HG02678 (cell line): ENCODE data around the gene ETV3L.
"Not testable (repeated sequence)": the region's sequence is repeated elsewhere in the genome, so short reads cannot be mapped to it uniquely, and the experiment has no call there.

Experiments used
- ATAC-seq: cut with Tn5 transposase; IDR thresholded peaks from one replicate; pipeline ENCODE4 v1.9.1; 2021; ENCODE audit warnings: mild to moderate bottlenecking, moderate library complexity; ENCODE audit not compliant: unreplicated experiment

Gene ETV3L

DNA sequence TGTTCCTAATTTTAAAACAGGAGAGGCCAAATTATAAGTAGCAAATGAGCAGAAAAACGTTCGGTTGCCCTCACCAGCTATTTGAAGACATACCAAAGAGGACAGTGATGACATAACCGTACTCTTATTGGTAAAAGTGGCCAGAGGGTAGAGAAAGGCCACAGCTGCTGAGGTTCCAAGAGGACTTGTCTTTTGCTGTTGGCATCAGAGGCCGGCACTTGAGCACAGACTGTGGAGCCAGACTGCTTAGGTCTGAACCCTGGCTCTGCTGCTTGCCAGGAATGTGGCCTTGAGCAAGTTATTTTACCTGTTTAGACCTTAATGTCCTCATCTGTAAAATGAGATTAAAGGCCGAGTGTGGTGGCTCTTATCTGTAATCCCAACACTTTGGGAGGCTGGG lies 14.9 kb downstream of the ETV3L start:
- no peak for ATAC-seq

DNA sequence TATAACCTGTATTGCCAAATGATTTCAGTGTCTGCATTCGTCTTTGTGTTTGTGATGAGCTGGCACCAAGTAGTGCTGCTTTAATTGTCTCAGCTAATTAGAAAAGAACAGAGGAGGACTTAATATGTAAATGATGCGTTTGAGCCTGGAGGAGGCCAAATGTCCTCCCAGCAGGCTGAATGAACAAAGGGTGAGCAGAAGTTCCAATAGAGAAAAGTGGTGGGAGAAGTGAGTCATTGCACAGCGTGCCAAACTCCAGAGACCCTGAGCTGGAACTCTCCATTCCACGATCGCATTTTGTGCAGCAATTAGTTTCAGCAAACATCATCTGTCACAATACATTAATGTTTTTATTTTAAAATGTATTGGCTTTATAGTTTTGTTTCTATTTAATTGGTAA lies 17.9 kb downstream of the ETV3L start:
- ATAC-seq, result no peak

DNA sequence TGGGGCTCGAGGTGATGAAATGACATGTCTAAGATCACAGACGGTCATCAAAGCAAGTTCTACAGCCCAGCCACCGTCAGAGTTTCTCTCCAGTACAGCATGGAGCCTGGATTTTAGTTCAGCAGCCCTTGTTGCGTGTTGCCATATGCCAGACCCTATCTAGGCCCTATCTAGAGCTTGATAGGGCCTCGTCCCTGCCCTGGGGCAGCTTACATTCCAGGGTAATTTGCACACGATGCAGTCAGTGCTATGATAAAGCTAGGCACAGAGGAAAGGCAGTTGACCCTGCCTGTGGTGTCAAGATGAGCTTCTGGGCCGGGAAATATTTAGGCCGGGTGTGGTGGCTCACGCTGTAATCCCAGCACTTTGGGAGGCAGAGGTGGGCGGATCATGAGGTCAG lies 18.9 kb downstream of the ETV3L start:
- ATAC-seq, result no peak

DNA sequence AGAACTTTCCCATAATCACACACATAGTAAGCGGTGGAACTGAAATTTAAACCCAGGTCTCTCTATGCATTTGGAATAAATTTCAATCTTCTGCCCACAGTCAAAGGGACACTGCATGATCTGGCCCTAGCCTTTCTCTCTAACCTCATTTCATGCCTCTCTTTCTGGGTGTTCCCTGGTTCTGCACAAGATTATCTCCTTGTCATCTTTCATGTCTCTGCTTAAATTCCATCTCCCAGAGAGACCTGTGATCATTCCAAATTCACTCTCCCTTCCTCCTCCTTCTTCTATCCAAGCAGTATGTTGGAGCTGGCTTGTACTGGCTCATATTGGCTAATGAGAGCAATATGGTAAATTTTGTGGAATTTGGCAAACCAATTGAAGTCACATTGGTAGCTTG lies 22.2 kb downstream of the ETV3L start:
- ATAC-seq, result no peak

DNA sequence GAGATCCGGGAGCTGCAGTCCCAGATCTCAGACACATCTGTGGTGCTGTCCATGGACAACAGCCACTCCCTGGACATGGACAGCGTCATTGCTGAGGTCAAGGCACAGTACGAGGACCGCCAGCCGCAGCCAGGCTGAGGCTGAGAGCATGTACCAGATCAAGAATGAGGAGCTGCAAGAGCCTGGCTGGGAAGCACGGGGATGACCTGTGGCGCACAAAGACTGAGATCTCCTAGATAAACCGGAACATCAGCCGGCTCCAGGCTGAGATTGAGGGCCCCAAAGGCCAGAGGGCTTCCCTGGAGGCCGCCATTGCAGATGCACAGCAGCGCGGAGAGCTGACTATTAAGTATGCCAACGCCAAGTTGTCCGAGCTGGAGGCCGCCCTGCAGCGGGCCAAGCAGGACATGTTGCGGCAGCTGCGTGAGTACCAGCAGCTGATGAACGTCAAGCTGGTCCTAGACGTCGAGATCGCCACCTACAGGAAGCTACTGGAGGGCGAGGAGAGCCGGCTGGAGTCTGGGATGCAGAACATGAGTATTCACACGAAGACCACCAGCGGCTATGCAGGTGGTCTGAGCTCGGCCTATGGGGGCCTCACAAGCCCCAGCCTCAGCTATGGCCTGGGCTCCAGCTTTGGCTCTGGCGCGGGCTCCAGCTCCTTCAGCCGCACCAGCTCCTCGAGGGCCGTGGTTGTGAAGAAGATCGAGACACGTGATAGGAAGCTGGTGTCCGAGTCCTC lies 25.5 kb downstream of the ETV3L start:
- no peak for ATAC-seq

DNA sequence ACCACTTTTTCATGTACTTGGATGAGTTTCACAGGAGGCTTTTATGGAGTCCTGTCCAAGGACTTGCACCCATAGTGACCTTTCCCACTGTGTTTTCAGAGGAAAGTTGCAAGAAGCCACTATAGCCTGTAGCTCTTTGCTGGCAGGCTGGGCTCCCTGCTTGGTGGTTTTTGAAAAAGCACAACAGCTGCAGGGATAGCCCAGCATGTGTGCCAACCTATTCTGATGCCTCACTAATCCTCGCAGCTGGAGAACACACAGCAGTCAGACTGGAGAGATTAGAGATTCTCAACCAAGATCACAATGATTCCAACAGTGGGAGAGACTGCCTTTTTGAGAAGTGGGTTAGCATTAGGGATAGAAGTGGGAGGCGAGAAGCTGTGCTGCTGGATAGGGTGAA lies 30.0 kb downstream of the ETV3L start:
- ATAC-seq, result no peak

DNA sequence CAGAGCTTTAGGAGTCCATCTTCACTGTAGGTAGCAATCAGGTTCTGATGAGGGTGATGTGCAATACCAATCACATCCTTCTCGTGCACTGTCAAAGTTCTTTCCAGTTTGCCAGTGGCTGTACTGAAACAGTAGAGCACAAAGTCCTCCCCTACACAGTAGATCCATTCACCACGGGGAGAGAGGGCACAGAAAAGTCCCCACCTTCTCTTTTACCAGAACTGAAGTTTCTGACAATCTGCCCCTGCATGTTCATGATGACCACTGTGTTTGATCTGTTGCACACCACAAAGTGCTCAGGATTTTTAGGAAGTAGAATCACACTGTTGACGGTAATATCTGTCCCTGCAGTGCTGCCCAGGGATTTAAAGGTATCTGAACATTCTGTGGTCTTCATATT lies 40.4 kb downstream of the ETV3L start:
- not testable (repeated sequence) for ATAC-seq

DNA sequence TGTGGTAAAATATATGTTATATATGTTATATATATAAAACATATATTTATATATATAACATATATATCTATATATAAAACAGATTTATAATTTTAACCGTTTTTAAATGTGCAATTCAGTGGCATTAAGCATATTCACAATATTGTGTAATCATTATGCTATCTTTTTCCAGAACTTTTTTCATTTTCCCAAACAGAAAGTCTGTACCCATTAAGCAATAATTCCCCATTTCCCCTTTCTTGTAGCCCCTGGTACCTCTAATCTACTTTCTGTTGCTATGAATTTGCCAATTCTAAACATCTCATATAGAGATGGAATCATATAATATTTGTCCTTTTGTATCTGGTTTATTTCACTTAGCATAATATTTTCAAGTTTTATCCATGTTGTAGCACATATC lies 43.3 kb downstream of the ETV3L start:
- no peak for ATAC-seq

DNA sequence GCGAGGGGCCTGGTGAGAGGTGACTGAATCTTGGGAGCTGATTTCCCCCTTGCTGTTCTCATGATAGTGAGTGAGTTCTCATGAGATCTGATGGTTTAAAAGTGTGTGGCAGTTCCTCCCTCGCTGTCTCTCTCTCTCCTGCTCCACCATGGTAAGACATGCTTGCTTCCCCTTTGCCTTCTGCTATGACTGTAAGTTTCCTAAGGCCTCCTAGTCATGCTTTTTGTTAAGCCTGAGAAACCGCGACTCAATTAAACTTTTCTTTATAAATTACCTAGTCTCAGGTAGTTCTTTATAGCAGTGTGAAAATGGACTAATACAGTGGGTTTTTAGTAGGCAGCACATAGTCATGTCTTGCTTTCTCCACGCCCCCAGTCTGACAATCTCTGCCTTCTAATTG lies 43.9 kb downstream of the ETV3L start:
- not testable (repeated sequence) for ATAC-seq

DNA sequence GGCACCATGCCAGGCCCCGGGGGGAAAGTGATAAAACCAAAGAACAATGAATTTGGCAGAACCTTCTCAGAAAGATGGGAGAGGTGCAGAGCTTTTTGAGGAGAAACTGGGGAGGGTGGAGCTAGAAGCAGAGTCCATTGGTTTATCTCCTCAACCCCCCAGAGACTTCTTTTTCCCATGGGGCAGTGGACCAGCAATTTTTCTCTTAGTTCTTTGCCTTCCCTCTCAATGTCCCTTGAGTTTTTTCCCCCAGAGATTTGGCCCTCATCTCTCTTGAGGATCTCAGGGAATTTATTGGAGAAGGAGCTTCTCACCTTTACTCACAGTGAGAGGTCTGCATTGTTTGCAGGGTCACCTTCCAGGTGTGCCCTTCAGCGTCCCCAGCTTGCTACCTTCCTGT lies 48.8 kb downstream of the ETV3L start:
- no peak for ATAC-seq

DNA sequence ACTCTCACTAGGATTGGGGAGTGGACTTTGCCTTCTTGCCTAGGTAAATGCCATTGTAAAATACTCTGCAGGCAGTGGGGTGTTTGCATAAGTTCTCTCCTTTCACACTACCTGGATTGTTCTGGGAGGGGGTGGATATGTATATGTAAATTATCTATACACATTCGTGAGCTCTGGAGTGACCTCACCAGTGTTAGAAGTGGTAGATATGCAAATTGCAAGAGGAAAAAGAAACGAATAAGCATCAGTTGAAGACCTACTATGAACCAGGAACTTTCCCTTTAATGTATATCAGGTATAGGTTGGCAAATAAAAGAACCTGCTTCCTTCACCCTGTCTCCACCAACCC lies 52.6 kb downstream of the ETV3L start:
- ATAC-seq, result no peak

DNA sequence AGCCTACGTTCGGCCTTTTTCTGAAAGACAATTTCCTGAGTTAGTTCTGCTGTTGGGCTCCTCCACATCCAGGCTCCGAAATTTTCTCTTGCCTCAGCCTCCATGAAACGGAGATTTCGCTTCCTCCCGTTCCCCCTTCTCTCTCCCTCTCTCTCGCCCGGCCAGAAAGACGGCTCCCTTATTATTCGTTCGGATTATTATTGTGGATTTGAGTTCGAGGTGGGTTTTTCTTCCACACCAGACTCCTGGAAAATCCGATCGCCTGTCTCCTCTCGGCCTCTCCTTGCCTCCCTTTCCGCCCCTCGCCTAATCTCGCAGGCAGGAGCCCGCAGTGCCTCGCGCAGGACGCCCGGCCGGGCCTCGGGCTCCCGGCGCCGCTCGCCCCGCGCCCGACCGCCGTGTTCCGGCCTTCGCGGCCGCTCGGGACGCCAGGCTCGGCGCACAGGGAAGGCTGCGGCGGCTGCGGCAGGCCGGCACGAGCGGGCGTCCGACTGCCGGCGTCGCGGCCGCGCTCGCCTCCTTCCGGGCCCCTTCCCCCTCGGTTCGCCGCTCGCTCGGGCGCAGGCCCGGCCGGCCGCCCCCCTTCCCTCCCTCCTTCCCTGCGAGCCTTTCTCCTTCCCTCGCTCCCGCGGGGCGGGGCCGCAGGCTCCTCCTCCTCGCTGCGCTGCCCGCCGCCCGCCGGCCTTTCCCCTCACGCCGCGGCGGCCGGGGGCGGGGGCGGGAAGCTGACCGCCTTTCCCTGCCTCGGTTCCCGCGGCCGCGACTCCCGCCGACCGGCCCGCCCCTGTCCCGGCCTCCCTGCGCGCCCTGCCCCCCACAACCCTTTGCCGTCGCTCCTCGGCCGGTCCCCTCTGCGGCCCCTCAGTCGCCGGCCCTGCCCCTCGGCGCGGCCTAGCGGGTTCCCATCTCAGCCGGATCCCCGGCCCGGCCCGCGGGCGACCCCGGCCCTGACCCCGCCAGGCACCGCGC lies 54.1 kb downstream of the ETV3L start, which contains the start of gene ARHGEF11:
Gene ARHGEF11, minus strand, starts transcription at position 493 of the 969 bp plus-strand sequence. CDS start 1,412 bp downstream, outside the sequence.
- ATAC-seq, result peak; percentile 71

DNA sequence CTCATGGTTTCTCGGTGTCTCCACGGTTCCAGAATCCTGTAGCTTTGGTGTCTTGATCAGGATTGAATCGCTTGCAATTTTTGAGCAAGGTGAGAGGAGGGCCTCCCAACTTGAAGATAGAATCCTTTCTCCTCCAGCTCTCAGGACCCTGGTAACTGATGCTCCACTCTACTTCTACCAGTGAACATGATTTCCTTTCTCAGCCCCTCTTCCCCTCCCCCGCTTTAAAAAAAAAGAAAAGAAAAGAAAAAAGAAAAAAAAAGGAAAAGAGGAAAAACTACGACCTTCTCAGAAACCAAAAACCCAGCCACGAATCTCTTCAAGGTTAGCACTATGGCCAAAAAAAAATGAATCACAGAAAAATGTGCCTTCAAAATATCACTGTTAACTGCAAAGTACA lies 55.3 kb downstream of the ETV3L start:
- no peak for ATAC-seq

DNA sequence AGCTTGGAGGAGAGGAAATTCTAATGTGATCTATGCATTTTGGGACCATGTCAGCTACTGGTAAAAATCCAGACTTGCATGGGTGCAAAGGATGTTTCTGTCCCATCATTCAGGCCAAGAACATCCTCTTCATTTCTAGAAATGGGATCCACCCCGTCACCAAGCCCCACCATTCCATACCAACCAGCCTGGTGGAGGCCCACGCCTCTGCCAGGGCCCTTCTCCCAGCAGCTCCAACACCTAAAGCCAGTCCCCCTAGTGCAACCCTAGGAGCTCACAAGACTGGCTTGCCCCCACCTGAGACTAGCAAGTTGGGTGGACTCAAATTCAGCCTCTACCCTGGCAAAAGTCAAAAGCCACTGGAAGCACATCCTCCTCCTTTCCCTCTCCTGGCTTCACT lies 55.9 kb downstream of the ETV3L start:
- ATAC-seq, result no peak

DNA sequence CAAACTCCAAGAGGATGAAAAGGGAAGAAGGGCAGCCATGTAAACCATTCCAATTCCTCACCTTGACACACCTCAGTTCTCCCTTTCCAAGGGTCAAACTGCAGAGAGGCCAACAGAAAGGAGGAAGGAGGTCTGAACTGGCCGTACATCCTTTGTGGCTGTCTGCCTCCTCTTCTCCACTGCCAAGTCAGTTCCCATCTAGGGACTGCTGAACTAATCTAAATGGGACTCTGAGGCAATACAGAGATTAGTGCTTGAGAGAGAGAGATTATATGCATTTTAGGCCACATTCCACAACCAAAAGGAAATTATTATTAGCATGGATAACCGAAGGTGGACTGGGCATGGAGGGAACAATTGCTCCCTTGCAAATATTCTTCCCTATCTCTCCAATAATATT lies 56.8 kb downstream of the ETV3L start:
- ATAC-seq, result no peak
